HEK293 (cell line): Measurements from ENCODE around the gene CHGA.

ENCODE experiments used
- CTCF ChIP-seq: fragments of 450-650 bp; formaldehyde crosslinking; IDR thresholded peaks from 2 replicates; pipeline ENCODE4 v1.5.1; 2016; ENCODE audit warnings: missing biosample characterization, missing genetic modification characterization
- HOXA7 ChIP-seq: sonication (generic); formaldehyde crosslinking; IDR thresholded peaks from 2 replicates; pipeline ENCODE4 v1.8.1; 2022; ENCODE audit warnings: missing genetic modification reagents, borderline replicate concordance
- KLF9 ChIP-seq: fragments of 450-650 bp; formaldehyde crosslinking; IDR thresholded peaks from 2 replicates; pipeline ENCODE4 v1.5.1; 2016; ENCODE audit warnings: missing biosample characterization, missing genetic modification characterization, low read depth
- YY1 ChIP-seq: fragments of 450-650 bp; formaldehyde crosslinking; IDR thresholded peaks from 2 replicates; pipeline ENCODE4 v1.5.1; 2018; ENCODE audit warnings: missing biosample characterization, missing genetic modification characterization
- ZNF175 ChIP-seq: fragments of 450-650 bp; formaldehyde crosslinking; IDR thresholded peaks from 2 replicates; pipeline ENCODE4 v1.5.1; 2016; ENCODE audit warnings: missing biosample characterization, missing genetic modification characterization
- ZNF239 ChIP-seq: fragments of 450-650 bp; formaldehyde crosslinking; IDR thresholded peaks from 2 replicates; pipeline ENCODE4 v1.5.1; 2016; ENCODE audit warnings: missing biosample characterization, missing genetic modification characterization
- ZNF24 ChIP-seq: fragments of 450-650 bp; formaldehyde crosslinking; IDR thresholded peaks from 2 replicates; pipeline ENCODE4 v1.5.1; 2016; ENCODE audit warnings: missing biosample characterization, missing genetic modification characterization
- ZNF311 ChIP-seq: fragments of 450-650 bp; formaldehyde crosslinking; IDR thresholded peaks from 2 replicates; pipeline ENCODE4 v1.5.1; 2017; ENCODE audit warnings: missing biosample characterization, missing genetic modification characterization, borderline replicate concordance
- ZNF354C ChIP-seq: fragments of 450-650 bp; formaldehyde crosslinking; IDR thresholded peaks from 2 replicates; pipeline ENCODE4 v1.5.1; 2016; ENCODE audit warnings: missing biosample characterization, missing genetic modification characterization, low read depth, borderline replicate concordance
- ZNF416 ChIP-seq: fragments of 450-650 bp; formaldehyde crosslinking; IDR thresholded peaks from 2 replicates; pipeline ENCODE4 v1.5.1; 2016; ENCODE audit warnings: missing biosample characterization, missing genetic modification characterization
- ZNF510 ChIP-seq: fragments of 450-650 bp; formaldehyde crosslinking; IDR thresholded peaks from 2 replicates; pipeline ENCODE4 v1.5.1; 2018; ENCODE audit warnings: mild to moderate bottlenecking, missing genetic modification characterization, missing biosample characterization; ENCODE audit not compliant: insufficient replicate concordance
- ZNF561 ChIP-seq: fragments of 450-650 bp; IDR thresholded peaks from 2 replicates; pipeline ENCODE4 v1.5.1; 2018; ENCODE audit warnings: missing biosample characterization, missing genetic modification characterization, borderline replicate concordance
- ZSCAN30 ChIP-seq: fragments of 450-650 bp; IDR thresholded peaks from 2 replicates; pipeline ENCODE4 v1.5.1; 2018; ENCODE audit warnings: missing biosample characterization, mild to moderate bottlenecking, missing genetic modification characterization, moderate library complexity
- TF ChIP-seq, protein P1 (sequence below): fragments of 450-650 bp; formaldehyde crosslinking; IDR thresholded peaks from 2 replicates; pipeline ENCODE4 v1.5.1; 2017; ENCODE audit warnings: missing biosample characterization, missing genetic modification characterization

DNA sequence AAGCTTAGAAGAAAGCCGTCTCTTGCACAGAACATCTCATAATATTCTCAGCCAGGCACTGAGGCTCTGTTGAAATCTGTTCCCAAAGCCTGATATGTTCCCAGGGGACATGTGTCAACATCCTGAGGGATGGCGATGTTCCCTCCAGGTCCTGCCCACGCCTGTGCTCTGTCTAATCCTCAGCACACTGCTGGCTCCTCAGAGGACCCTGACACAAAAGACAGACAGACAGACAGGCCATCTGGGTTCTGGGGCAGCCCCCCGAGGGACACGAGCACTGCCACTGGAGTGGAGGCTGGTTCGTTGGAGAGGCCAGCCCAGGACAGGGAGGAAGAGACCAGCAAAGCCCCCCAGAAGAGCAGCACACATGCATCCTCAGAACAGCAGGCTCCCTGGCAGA is 27.8 kb downstream of the CHGA start:
- TF ChIP-seq YY1 (no peak), ZNF561 (no peak), ZNF175 (tag by site-specific recombination) (no peak), ZSCAN30 (tag by site-specific recombination) (no peak), ZNF416 (tag by site-specific recombination) (no peak), ZNF311 (tag by site-specific recombination) (no peak), HOXA7 (CRISPR knock-in tag) (no peak), CTCF (tag by site-specific recombination) (no peak), ZNF354C (tag by site-specific recombination) (no peak), ZNF24 (tag by site-specific recombination) (no peak), ZNF510 (tag by site-specific recombination) (no peak), KLF9 (tag by site-specific recombination) (no peak), ZNF239 (tag by site-specific recombination) (no peak)
- TF ChIP-seq, protein P1, sequence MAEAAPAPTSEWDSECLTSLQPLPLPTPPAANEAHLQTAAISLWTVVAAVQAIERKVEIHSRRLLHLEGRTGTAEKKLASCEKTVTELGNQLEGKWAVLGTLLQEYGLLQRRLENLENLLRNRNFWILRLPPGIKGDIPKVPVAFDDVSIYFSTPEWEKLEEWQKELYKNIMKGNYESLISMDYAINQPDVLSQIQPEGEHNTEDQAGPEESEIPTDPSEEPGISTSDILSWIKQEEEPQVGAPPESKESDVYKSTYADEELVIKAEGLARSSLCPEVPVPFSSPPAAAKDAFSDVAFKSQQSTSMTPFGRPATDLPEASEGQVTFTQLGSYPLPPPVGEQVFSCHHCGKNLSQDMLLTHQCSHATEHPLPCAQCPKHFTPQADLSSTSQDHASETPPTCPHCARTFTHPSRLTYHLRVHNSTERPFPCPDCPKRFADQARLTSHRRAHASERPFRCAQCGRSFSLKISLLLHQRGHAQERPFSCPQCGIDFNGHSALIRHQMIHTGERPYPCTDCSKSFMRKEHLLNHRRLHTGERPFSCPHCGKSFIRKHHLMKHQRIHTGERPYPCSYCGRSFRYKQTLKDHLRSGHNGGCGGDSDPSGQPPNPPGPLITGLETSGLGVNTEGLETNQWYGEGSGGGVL = no peak
